NB4 (cell line): ENCODE results near the gene DRD3.

Source experiments
- MAX ChIP-seq: IDR thresholded peaks from 2 replicates; pipeline ENCODE4 v1.6.1; 2011; ENCODE audit warnings: low read depth, low read length
- TF ChIP-seq, protein P1 (sequence below): IDR thresholded peaks from one replicate; pipeline ENCODE4 v1.5.1; 2012; ENCODE audit warnings: low read depth, low read length

GRCh38 chr3:114226313-114226712, 47.5 kb upstream of the DRD3 start:
- TF ChIP-seq, protein P1, sequence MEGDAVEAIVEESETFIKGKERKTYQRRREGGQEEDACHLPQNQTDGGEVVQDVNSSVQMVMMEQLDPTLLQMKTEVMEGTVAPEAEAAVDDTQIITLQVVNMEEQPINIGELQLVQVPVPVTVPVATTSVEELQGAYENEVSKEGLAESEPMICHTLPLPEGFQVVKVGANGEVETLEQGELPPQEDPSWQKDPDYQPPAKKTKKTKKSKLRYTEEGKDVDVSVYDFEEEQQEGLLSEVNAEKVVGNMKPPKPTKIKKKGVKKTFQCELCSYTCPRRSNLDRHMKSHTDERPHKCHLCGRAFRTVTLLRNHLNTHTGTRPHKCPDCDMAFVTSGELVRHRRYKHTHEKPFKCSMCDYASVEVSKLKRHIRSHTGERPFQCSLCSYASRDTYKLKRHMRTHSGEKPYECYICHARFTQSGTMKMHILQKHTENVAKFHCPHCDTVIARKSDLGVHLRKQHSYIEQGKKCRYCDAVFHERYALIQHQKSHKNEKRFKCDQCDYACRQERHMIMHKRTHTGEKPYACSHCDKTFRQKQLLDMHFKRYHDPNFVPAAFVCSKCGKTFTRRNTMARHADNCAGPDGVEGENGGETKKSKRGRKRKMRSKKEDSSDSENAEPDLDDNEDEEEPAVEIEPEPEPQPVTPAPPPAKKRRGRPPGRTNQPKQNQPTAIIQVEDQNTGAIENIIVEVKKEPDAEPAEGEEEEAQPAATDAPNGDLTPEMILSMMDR = no peak
- TF ChIP-seq MAX = no peak
